ENCODE results near the gene POU2AF3.
"Not testable (repeated sequence)": the region's sequence is repeated elsewhere in the genome, so short reads cannot be mapped to it uniquely, and the experiment has no call there.

POU2AF3 gene

DNA sequence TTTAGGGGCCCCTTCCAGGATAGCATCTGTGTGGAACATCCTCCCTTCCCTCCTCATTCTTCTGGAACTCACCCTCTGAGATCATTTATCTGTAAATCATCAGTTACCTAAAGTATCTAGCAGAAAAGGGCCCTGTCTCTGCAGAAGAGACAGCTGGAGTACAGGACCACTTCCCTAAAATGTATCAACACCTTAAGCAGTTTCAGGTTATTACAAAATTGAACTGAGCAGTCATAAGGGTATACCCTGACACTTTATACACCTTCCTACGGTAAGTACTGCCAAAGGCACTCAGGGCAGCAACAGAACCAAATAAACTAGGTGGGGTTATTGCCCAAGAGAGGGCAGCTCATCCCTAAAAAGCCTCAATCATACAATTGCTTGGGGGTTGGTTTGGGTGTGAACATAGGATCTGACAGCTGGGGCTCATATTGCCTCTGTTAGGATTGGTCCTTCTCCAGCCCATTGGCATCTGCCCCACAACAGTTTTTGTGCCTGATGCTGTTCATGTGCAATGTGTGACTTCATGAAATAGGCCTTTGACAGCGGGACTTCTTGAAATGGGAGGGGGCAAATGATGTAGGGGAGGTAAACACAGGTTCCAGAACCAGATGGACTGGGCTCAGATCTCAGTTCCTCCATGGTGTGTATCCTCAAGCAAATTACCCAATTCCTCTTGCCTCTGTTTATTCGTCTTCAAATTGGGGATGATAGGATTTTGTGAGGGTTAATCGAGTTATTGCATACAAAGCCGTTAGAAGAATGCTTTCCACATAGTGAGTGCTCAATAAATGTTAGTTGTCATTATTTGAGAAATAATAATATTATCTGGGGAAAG lies 2.9 kb downstream of the POU2AF3 start:
- DNase-seq = no peak

DNA sequence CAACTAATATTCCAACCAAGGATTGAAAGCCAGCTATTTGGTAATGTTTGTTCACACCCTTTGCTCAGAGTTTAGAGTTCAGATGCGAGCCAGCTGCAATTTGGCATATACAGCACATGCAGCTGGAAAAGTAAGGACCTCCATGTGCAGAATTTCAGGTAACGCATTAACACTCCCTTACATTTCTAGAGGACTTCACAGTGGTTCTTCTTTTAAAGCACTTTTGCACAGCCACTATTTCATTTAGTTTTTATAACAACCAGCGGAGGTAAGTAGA lies 3.4 kb downstream of the POU2AF3 start:
- DNase-seq = no peak

DNA sequence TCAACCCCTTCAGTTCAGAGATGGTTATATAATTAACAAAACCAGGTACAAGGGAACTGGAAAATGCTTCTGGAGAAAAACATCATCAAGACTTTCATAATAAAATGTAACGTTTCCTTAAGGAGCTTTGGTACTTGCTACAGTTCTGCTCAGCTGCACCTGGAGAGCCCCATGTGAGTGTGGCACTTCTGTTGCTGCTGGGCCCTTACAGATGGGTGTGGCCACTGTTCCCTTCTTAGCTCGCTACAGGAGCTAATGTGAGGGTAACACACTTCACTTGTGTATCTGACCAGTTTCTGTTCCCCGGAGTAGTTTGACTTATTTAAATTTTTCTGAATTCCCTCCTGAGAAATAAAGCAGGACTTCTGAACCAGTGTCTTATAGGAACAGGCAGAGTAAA lies 4.0 kb downstream of the POU2AF3 start:
- no peak for DNase-seq

DNA sequence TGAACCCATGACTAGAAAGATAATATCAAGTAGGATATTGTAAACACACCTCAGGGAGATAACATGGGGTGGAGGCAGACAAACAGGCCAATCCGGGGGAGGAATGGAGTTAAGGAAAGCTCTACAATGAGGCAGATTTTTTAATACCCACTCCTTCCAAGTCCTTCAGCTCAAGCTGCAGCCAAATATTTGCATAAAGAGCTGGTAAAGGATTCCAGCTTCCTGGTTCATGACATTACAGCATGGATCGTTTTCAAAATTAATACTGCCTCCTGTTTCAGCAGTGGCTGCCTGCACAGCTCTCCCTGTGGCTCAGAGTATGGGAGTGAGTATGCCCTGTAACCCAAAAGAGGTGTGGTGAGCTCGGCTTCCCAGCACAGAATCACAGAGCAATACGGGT lies 5.1 kb downstream of the POU2AF3 start:
- no peak for DNase-seq

DNA sequence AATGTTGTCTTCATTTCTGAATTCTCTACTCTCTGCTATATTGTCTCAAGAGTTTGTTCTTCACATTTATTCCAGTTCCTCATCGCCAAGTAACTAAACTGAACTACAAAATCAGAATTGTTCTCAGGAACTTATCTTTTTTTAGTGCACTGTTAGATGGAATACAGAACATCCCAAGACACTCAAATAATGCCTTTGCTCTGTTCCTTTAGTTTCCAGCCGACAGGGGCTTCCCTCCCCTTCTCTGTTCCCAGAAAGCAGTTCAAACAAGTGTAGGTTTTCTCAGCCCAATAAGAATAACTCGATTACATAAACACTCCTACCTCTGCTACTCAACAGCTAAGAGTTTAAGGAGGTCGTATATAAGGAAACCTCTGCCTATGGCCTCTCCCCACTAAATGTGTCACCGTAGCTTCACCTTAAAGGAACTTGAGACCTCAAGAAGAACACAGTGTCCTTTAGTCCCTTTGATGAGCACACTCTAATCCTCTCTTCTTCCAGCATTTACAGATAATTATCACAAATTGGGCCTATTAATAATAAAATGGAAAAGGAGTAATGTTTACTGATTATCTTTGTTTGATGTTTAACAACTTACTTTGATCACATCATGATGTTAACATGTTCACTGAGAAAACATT lies 6.9 kb downstream of the POU2AF3 start:
- no peak for DNase-seq

DNA sequence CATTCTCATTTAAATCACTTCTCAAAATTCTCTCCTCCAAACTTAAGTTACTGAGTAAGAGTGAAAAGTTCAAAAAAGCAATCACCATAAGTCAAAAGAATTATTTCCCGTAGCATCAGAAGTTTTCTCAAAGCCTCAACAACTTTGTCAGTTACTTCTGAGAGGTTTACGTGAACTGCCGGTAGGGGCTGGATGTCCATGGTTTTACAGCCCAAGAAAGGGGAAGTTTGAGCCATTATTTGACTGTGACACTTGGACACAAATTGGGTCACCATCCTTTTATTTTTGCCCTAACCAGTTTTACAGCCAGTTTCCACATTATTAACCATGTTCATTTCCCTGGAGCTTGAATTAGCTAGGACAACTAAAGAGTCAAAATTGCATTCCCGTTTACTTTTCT lies 7.5 kb downstream of the POU2AF3 start:
- DNase-seq = no peak

DNA sequence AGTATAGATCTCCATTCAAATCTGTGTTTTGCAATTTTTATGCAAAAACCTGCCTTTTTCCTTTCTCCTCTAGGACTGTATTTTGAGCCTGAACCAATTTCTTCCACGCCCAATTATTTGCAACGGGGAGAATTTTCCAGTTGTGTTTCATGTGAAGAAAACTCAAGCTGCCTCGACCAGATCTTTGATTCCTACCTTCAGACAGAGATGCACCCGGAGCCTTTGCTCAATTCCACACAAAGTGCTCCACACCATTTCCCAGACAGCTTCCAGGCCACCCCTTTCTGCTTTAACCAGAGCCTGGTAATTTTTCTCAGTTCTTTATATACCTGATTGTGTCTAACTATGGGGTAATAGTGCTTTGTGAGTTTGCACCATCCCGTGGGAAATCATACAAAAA lies 8.0 kb downstream of the POU2AF3 start:
- DNase-seq = no peak

DNA sequence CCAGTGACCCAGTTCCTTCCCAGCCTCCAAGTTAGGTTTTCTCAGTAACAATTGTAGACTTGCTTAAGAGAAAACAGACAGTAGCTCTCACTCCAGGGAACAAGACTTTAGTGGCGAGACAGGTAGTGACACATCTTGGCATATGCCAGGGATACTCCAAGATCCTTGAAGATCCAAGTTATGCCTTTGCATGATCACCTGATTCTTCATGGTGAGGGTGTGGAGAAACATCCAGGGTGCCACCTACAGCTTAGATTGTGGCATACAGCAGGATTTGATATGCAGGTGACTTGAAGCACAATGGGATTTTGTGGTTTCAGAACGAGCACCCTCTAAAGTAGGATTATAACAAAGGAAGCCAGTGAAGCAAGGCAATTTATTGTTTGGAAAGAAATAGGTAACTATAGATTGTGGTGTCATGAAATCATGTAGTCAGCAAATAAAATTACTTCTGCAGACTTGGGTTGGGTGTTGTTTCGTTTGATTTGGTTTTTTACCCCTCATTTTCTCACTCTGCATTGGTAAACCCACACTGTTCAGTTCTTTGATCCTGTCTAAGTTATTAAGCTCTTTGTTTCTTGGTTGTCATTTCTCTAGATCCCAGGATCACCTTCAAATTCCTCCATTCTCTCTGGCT lies 9.2 kb downstream of the POU2AF3 start:
- DNase-seq = no peak

DNA sequence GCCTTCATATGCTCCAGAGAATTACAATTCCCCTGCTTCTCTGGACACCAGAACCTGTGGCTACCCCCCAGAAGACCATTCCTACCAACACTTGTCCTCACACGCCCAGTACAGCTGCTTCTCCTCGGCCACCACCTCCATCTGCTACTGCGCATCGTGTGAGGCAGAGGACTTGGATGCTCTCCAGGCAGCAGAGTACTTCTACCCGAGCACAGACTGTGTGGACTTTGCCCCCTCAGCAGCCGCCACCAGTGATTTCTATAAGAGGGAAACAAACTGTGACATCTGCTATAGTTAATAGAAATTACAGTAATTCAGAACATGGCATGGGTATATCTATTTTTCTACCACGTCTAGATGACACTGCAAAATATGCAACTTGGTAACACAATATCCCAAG lies 9.8 kb downstream of the POU2AF3 start:
- DNase-seq = no peak

DNA sequence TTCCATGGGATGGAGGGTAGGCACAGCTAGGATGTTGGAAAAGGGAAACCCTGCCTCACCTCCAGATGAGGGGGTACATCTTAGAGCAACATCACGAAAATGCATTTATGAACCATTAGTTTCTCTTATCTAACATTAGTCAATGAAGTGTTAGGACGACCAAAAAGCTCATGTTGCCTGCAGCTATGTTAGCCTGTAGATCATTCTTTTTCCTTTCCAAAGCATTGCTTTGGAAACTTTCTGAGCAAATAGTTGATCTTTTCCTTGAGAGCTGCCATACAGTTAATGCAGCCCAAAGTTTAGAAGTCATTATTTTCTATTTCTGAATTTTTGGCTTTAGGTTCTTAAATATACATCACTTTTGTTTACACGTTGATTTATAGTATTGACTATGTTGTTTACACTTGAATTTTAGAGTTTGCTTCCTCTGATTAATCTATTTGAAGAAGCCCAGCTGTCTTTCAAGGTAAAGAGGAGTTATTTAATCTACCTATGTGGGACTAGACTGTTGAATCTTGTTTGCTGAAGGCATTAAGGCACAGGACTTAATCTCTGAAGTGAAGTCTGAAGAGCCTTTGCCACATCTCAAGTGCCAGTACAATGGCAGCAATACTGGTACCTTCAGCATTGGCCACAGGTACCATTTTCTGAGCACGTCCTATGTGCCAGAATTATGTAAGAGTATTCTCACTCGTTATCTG lies 11.0 kb downstream of the POU2AF3 start:
- no peak for DNase-seq

DNA sequence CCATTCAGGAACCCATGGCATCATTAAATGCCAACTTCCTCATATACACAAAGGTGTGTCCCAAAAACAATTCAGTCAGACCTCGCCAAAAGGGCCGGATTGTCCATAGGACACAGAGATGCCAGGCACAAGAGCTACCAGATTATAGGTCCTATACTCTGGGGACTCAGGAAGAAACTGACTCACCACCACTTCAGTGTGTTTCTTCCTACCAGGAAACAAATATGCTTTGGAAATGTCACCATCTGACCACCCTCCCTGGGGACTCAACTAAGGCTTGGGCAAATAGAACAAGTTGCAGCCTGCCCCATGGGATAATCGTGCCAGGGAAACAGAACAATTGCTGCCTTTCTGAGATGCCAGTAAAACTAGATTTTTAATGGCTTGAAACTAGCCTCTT lies 11.7 kb downstream of the POU2AF3 start:
- DNase-seq = no peak

DNA sequence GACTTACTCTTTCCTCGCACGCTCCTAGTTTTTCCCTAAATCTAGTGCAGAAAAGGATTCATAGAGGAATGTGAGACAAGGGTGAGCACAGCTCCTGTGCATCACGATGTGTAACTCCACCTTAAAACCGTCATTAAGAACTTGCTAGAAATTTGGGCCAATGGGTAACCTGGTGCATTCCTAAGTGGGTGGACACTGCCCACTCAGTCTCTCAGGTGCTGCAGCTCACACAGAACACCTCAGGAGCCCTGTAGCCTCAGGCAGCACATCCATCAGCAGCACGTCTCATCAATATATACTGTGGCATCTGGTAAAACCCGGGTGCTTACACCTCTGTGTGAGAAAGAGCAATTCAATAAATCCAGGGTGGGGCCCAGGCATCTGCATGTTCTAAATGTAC lies 12.4 kb downstream of the POU2AF3 start:
- no peak for DNase-seq

DNA sequence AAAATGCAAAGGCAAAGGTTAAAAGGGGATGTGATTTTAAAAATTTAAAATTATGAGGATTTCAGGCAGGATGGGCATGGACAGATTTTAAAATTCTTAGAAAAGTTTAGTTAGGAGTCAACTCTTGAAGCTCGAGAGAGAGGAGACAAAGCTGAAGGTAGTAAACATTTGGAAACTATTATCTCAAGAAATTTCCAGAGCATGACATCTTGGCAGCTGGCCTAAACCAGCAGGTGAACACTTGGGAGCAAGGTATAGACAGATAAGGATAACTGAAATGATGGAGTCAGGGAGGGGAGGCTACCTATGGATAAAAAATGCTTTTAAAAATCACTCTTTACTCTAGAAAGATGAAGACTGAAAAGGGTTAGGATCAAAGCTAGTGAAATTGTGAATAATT lies 13.7 kb downstream of the POU2AF3 start:
- no peak for DNase-seq

DNA sequence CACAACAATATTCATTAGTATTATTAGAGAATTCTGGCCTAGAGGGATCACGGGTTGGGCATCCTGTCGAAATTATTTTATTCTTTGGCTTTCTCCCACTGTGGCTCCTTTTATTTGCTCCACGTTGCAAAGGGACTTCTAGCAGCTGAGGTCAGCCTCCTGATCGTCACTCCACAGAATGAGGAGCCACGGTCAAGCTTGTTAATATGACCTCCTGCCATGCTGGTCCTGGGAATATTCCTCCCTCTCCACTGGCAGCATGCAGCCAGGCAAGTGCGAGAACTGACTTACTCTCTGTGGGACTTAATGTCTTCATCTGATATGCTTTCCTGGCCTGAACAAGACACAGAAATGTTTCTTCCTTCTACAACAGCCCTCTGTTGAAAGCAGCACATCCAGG lies 20.9 kb downstream of the POU2AF3 start:
- no peak for DNase-seq

DNA sequence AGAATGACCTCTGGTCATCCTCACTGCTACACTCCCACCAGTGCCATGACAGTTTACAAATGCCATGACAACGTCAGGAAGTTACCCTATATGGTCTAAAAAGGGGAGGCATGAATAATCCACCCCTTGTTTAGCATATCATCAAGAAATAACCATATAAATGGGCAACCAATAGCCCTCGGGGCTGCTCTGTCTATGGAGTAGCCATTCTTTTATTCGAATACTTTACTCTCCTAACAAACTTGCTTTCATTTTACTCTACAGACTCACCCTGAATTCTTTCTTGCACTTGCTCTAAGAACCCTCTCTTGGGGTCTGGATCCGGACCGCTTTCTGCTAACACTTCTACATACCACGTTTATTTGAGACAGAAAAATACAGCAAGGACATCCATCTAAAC lies 21.9 kb downstream of the POU2AF3 start:
- not testable (repeated sequence) for DNase-seq

DNA sequence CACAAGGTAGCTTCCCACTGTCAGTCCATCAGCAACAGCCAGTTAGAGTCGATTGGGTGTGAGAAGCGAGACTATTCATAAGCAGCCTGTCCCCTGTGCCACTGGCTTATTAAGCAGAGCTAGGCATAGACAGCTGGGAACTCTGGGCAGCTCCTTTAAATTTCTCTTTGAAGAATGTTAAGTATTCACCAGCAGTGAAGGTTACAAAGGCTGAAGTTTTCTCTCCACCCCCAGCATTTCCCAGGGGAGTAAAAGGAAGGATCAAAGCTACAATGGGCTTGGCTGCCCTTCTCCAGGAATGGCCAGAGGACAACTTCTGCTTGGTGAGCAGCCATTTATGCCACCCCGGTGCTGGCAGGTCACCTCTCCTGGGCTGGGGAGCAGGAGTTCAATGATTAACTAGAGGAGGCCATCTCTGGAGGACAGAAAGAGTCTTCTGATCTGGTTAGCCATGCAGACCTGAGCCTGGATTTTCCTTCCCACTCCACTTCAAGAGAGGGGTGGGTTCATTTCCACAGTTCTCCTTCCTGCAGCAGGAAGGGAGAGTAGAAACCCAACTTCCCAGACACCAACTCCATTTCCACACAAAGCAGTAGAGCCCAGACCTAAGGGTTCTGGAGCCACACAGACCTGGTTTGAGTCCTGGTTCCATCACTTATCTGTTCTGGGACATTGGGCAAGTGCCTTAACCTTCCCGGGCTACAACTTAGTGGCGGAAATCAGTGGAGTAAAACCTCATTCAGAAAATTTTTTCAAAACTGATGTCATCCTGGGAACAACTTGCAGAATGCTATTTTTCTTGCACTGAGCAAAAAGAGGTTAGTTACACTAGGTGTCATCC lies 22.6 kb downstream of the POU2AF3 start:
- no peak for DNase-seq

DNA sequence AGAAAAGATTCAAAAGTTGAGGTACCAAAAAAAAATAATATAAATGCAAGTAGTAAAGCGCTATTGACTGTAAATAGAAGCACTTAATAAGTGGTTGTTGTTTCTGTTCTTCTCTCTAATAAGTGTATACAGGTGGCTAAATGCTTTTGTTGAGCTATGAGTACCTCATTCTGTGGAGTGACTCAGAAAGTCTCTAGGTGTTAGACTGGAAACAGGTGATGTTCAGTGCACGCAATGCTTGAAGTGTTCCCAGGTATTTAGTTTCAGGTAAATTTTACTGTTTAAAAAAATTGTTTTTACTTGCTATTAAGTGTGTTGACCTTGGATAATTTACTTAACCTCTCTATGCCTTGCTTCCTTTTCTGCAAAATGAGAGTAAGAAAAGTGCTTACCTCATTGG lies 24.2 kb downstream of the POU2AF3 start:
- DNase-seq = no peak

DNA sequence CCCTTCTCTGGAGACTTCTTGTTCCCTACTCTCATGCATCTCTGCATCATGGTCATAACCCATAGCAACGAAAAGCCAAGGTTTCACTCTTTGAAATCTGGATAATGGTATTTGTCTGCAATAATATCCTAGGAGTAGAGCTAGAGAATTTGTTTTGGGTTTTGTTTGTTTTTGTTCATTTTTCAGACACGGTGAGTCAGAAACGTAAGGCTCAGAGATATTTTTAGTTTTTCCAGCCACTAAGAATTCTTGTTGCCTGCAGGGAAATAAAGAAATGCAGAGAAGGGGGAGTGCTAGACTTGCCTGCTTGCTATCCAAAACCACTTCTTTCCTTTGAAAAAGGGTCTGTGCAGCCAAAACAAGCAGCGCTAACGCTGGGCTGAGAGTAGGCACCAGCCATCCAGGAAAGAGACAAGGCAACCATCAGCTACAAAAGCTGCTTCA lies 26.0 kb downstream of the POU2AF3 start:
- no peak for DNase-seq

DNA sequence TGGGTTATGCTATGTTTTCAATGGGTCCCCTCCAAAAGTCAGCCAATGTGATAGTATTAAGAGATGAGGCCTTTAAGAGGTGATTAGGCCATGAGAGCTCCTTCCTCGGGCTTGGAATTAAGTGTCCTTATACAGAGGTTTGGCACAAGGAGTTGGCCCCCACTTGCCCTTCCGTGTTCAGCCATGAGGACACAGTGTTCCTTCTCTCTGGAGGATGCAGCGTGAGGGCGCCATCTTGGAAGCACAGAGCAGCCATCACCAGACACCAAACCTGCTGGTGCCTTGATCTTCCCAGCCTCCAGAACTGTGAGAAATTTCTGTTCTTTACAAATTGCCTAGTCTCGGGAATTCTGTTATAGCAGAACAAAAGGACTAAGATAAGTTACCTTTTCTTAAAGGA lies 26.9 kb downstream of the POU2AF3 start:
- no peak for DNase-seq

DNA sequence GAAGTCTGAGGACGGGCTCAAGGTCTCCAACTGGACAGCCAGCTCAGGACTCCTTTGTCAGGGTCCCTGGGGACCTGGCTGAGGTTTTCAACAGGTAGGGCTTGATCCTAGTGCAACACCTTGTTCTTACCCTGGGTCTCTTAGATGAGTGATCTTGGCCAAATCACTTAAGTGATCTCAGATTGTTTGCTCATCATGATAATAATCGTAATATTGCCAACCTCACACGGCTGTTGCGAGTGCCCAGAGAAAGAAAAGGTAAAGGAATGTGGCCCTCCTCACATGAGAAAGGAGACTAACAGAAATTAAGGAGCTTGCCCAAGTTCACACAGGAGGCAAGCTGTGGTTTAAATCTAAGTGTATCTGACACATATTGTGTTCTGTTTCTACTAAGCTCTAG lies 28.5 kb downstream of the POU2AF3 start:
- no peak for DNase-seq

DNA sequence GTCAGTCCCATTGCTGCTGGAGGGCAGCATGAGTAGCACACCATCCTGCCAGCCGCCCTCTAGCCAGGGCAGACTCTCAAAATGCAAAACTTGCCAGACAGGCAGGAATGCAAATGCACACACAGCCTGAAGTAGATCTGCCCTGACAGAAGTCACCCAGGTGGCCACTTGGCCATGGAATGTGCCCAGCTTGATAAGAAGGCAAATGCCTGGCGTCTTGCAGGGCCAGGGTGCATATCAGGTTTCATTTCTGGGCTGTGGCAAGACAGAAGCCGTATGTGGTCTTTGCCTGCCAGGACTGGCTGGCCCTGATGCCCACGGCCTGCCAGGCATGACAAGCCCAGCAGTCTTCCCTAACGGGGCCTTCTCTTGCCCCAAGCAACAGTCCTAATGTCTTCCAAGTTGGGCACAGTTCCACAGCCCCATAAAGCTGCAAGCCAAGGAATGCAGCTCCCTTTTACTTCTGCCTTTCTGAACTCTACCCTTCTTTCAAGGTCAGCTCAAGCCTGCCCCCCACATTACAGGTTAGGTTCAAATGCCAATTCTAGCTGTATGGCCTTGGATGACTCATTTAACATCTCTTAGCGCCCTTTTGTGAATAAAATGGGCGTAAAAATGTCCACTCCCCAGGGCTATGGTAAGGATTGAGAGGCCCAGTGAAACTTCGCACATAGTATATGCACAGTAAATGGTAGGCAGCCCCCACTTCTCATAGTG lies 29.7 kb downstream of the POU2AF3 start:
- no peak for DNase-seq
